PFSK-1 (cell line): Measurements from ENCODE around the gene GTF2F2.

Source experiments
- FOXP2 ChIP-seq: optimal IDR thresholded peaks from 2 replicates; pipeline ENCODE3; 2011; ENCODE audit warnings: borderline replicate concordance, control low read depth, inconsistent platforms; ENCODE audit not compliant: insufficient read depth; ENCODE audit errors: extremely low read length, extremely low read depth
- POLR2AphosphoS5 ChIP-seq: IDR thresholded peaks from 2 replicates; pipeline ENCODE4 v1.6.1; 2012; ENCODE audit warnings: low read depth, mild to moderate bottlenecking, control low read depth, low read length, moderate library complexity
- REST ChIP-seq, 2 experiments: IDR thresholded peaks; 2 replicates each; pipeline versions ENCODE4 v1.6.1 to v1.8.0; 2011 to 2012; ENCODE audit warnings: low read depth in 2 of 2, low read length in 2 of 2, control low read depth in 1 of 2, inconsistent platforms in 1 of 2, mild to moderate bottlenecking in 1 of 2, moderate library complexity in 1 of 2; ENCODE audit not compliant: insufficient read depth in 1 of 2
- SIN3A ChIP-seq: IDR thresholded peaks from 2 replicates; pipeline ENCODE4 v1.6.1; 2012; ENCODE audit warnings: mild to moderate bottlenecking, low read length, moderate library complexity, borderline replicate concordance; ENCODE audit not compliant: insufficient read depth
- TAF1 ChIP-seq: IDR thresholded peaks from 2 replicates; pipeline ENCODE4 v1.6.1; 2012; ENCODE audit warnings: low read length, control low read depth, borderline replicate concordance; ENCODE audit not compliant: insufficient read depth

Gene GTF2F2

GRCh38 chr13:45168555-45168930 is 48.2 kb downstream of the GTF2F2 start:
- TF ChIP-seq TAF1 (no peak), SIN3A (no peak), FOXP2 (no peak), POLR2AphosphoS5 (no peak), REST (IDR thresholded peaks at IDR 0.05; ENCODE audit: insufficient read depth in 1 of 2, low read depth in 2 of 2, low read length in 2 of 2) (no peak)

GRCh38 chr13:45174478-45174877 is 54.2 kb downstream of the GTF2F2 start:
- TF ChIP-seq FOXP2 (no peak), REST (IDR thresholded peaks at IDR 0.05; ENCODE audit: insufficient read depth in 1 of 2, low read depth in 2 of 2, low read length in 2 of 2) (no peak), TAF1 (no peak), POLR2AphosphoS5 (no peak), SIN3A (no peak)

GRCh38 chr13:45178349-45179162 is 58.2 kb downstream of the GTF2F2 start:
- TF ChIP-seq POLR2AphosphoS5: no peak
- no peak for TF ChIP-seq TAF1
- TF ChIP-seq SIN3A: no peak
- no peak for TF ChIP-seq FOXP2
- no peak for TF ChIP-seq REST (IDR thresholded peaks at IDR 0.05; ENCODE audit: insufficient read depth in 1 of 2, low read depth in 2 of 2, low read length in 2 of 2)

- no peak for TF ChIP-seq TAF1
- no peak for TF ChIP-seq FOXP2
- TF ChIP-seq SIN3A: no peak
- TF ChIP-seq POLR2AphosphoS5: no peak
- TF ChIP-seq REST (IDR thresholded peaks at IDR 0.05; ENCODE audit: insufficient read depth in 1 of 2, low read depth in 2 of 2, low read length in 2 of 2): no peak
Observed at GRCh38 chr13:45179428-45179827, 59.1 kb downstream of the GTF2F2 start.

GRCh38 chr13:45180303-45180702 is 60.0 kb downstream of the GTF2F2 start:
- TF ChIP-seq POLR2AphosphoS5 (no peak), TAF1 (no peak), SIN3A (no peak), FOXP2 (no peak), REST (IDR thresholded peaks at IDR 0.05; ENCODE audit: insufficient read depth in 1 of 2, low read depth in 2 of 2, low read length in 2 of 2) (no peak)
